HepG2 (cell line): ENCODE measurements around the gene PPME1.

ENCODE experiments used
- AHDC1 ChIP-seq: sonication (generic); formaldehyde crosslinking; IDR thresholded peaks from 2 replicates; pipeline ENCODE4 v1.5.1; 2020; ENCODE audit warnings: mild to moderate bottlenecking, missing genetic modification reagents, borderline replicate concordance
- CEBPB ChIP-seq: IDR thresholded peaks from 2 replicates; pipeline ENCODE4 v1.6.1; 2011; ENCODE audit warnings: low read depth, low read length, improper control_type of control experiment, borderline replicate concordance
- CTCF ChIP-seq: sonication (generic); formaldehyde crosslinking; IDR thresholded peaks from 2 replicates; pipeline ENCODE4 v1.5.0; 2020; ENCODE audit warnings: mild to moderate bottlenecking, missing genetic modification reagents, moderate library complexity
- KDM5A ChIP-seq: fragments of 200-600 bp; sonication (generic); IDR thresholded peaks from 2 replicates; pipeline ENCODE4 v1.7.0; 2018; ENCODE audit warnings: antibody characterized with exemption, mild to moderate bottlenecking, low read length, borderline replicate concordance
- MTA1 ChIP-seq: sonication (generic); formaldehyde crosslinking; IDR thresholded peaks from 2 replicates; pipeline ENCODE4 v1.4.0; 2020; ENCODE audit warnings: missing genetic modification reagents, mild to moderate bottlenecking, borderline replicate concordance
- NFE2 ChIP-seq: sonication (generic); formaldehyde crosslinking; IDR thresholded peaks from 2 replicates; pipeline ENCODE4 v1.4.0; 2020; ENCODE audit warnings: missing genetic modification reagents
- SMC3 ChIP-seq: IDR thresholded peaks from 2 replicates; pipeline ENCODE4 v1.6.1; 2011; ENCODE audit warnings: low read length, improper control_type of control experiment
- ZNF333 ChIP-seq: sonication (generic); formaldehyde crosslinking; IDR thresholded peaks from 2 replicates; pipeline ENCODE4 v1.4.0; 2020; ENCODE audit warnings: mild to moderate bottlenecking, missing genetic modification reagents, borderline replicate concordance

- no peak for TF ChIP-seq CEBPB
- TF ChIP-seq NFE2 (CRISPR knock-in tag), result no peak
- no peak for TF ChIP-seq AHDC1
- no peak for TF ChIP-seq KDM5A
- TF ChIP-seq CTCF, result no peak
- TF ChIP-seq ZNF333, result no peak
- TF ChIP-seq MTA1 (CRISPR knock-in tag), result no peak
- TF ChIP-seq SMC3, result no peak
Observed at GRCh38 chr11:74276581-74276980, 105.5 kb downstream of the PPME1 start.
